GM18511 (cell line): ENCODE results near the gene ZSCAN5C.
"Not testable (repeated sequence)": the region's sequence is repeated elsewhere in the genome, so short reads cannot be mapped to it uniquely, and the experiment has no call there.

Experiments used
- ATAC-seq: cut with Tn5 transposase; IDR thresholded peaks from one replicate; pipeline ENCODE4 v1.9.1; 2021; ENCODE audit warnings: mild to moderate bottlenecking, moderate library complexity; ENCODE audit not compliant: unreplicated experiment

Gene ZSCAN5C, protein sequence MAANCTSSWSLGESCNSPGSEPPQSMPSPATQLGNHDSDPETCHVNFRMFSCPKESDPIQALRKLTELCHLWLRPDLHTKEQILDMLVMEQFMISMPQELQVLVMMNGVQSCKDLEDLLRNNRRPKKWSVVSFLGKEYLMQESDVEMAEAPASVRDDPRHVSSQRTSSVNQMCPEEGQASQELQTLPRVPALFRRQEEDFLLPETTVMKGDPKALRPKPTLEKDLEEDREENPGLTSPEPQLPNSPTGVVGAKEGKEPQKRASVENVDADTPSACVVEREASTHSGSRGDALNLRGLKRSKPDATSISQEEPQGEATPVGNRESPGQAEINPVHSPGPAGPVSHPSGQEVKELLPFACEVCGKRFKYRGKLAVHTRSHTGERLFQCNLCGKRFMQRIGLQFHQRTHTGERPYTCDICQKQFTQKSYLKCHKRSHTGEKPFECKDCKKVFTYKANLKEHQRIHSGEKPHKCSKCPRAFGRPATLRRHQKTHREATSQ

DNA sequence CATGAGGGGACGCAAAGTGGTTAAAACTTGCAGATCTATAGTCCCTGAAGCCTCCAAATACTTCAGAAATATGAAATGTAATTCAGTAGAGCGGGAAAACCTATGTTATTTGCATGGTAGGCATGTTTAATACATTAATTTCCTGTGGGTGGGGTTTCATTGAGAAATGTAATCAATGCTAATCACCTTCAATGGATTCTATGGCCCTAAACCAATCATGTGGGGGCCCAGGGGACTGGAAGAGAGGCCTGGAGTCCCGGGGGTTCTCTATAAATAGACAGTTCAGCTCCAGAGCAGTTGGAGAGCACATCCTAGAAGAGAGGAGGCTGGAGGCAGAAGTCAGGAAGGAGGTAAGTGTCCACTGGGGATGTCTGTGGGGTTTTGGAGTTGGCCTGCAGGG is at the start of gene ZSCAN5C:
ZSCAN5C (plus strand) TSS at position 301 of the 400 bp plus-strand sequence. CDS start 3,641 bp downstream, outside the sequence.
- ATAC-seq = no peak

DNA sequence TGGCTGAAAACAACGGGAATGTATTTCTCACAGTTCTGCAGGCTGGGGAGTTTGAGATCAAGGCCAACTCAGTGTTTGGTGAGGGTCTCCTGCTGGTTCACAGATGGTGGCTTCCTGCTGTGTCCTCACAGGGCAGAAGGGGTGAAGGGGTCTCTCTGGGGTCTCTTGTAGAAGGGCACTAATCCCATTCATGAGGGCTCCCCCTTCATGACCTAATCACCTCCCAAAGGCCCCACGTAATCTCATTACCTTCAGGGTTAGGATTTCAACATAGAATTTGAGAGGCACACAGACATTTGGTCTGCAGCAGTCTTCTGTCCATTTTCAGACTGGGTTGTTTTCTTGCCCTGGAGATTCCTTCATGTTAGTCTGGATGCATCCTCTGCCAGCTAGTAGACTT is 49.4 kb upstream of the ZSCAN5C start:
- ATAC-seq = no peak

- ATAC-seq = no peak
These were observed 48.6 kb upstream of the ZSCAN5C start for GRCh38 chr19:56153507-56153906.

GRCh38 chr19:56155124-56155687 is 46.9 kb upstream of the ZSCAN5C start:
- no peak for ATAC-seq

DNA sequence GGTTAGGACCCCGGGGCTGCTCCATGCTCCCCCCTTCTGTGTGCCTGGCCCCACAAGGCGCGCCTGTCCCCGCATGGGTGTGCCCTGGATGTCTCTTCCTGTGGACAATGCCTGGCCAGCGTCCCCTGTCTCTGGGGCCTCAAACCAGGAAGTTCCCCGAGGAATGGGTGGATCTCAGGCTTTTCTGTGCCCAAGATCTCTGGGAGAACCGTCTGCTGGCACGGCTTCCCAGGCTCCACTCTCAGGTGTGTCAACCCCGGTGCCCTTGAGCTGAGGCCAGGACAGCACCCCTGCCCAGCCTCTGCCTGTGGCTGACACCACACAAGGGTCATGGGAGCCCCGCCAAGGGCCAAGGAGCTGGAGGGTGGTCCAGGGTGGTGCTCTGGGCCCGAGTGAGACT is 45.3 kb upstream of the ZSCAN5C start:
- ATAC-seq = no peak

GRCh38 chr19:56158170-56158757 is 43.8 kb upstream of the ZSCAN5C start:
- ATAC-seq = no peak

- no peak for ATAC-seq
These were observed 43.0 kb upstream of the ZSCAN5C start for GRCh38 chr19:56159009-56159559.

DNA sequence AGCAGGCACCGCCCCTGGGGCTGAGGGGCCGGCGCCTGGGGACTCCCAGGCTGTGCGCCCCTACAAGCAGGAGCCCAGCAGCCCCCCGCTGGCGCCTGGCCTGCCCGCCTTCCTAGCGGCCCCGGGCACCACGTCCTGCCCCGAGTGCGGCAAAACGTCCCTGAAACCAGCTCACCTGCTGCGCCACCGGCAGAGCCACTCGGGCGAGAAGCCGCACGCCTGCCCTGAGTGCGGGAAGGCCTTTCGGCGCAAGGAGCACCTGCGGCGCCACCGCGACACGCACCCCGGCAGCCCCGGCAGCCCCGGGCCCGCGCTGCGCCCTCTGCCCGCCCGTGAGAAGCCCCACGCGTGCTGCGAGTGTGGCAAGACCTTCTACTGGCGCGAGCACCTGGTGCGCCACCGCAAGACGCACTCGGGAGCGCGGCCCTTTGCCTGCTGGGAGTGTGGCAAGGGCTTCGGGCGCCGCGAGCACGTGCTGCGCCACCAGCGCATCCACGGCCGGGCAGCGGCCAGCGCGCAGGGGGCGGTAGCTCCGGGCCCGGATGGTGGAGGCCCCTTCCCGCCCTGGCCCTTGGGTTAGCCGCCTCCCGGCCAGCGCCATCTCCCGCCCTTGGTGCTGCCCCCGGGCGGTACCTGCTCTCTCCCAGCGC is 42.3 kb upstream of the ZSCAN5C start:
- ATAC-seq = no peak

DNA sequence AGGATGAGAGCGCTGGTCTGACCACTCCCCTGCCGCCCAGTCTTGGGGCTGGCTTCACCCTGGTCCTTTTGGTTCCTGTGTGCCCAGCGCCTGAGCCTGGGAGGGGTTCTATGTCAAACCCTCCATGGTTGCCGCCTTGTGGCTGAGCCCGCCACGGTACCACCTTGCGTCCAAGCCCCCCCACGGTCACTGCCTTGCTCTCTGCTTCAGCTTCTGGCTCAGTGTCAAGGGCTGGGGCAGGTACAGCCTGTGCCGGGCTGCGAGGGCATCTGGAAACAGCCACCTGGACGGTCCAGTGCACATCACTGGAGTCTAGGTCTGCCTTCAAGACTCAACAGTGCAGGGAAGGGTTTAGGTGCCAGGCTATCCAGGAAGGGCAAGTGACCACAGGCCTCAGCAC is 40.5 kb upstream of the ZSCAN5C start:
- ATAC-seq = no peak

- no peak for ATAC-seq
These were observed 39.8 kb upstream of the ZSCAN5C start for GRCh38 chr19:56162258-56162657.

DNA sequence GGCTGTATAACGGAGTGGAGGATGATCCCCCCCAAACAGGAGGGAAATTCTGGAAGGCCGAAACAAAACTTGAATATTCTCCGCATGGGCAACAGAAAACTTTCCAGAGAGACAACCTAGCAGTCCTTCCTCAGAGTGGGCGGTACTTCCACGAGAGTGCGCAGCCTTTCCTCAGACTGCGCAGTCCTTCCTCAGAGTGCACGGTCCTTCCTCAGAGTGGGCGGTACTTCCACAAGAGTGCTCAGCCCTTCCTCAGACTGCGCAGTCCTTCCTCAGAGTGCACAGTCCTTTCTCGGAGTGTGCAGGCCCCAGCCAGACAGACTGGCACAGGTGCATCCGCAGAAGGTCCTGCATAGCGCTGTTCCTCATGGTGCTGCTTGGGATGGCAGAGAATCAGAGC is 39.0 kb upstream of the ZSCAN5C start:
- ATAC-seq = no peak

GRCh38 chr19:56167064-56167578 is 35.0 kb upstream of the ZSCAN5C start:
- ATAC-seq = no peak

DNA sequence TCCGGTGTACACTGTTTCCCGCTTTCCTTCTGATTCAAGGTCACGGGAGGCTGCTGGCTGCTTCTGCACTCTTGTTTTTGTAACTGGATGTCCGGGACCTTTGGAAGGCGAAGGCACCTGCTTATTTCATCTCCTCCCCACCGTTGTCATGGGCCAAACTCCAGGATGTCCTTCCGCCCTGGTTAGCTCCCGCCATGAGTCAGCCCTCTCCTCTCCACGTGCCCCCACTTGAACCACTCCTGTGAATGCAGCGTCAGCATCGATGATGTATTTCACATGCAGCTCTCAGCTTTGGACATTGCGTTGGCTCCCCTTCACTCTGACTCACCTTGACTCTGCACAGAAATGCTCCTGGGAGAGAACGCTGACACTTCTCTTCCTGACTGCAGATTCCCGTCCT is 31.8 kb upstream of the ZSCAN5C start:
- ATAC-seq = no peak

DNA sequence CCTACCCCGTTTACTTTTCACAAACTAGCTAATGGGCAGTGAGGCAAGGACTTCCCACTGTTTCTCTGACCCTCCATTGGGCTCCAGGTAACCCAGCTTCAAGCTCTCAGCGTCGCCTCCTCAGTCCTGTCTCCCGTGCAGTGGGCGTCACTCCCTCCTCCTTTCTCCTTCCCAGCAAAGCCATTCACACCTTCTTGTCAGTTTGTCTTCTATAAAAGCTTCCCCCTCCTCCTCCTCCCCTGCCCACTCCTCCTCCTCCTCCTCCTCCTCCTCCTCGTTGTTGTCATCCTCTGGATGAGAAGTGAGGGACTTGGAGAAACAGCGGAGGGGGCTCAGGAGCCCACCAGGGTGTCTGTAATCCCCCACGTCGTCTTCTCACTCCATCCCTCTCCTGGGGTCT is 28.0 kb upstream of the ZSCAN5C start:
- no peak for ATAC-seq

DNA sequence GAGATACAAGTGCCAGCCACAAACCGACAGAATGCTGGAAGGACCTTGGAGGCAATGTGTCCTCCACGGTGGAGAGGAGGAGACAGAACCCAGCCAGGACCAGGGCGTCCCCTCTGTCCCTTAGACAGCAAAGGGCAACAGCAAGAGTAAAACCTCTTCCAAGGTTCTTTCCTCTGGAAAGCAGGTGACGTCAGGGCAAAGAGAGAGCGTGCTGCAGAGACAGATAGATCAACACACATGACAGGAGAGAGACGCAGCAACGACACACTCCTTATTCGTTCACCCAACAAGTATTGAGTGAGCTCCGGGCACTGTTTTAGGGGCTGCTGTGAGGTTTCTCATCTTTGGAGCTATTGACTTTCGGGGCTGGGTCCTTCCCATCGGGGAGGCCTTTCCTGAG is 27.5 kb upstream of the ZSCAN5C start:
- ATAC-seq = no peak

GRCh38 chr19:56175861-56176307 is 26.2 kb upstream of the ZSCAN5C start, which contains the start of gene GALP:
GALP (plus strand) TSS chr19:56176008; CDS start chr19:56177109, 1,101 bp downstream.
- ATAC-seq = not testable (repeated sequence)

DNA sequence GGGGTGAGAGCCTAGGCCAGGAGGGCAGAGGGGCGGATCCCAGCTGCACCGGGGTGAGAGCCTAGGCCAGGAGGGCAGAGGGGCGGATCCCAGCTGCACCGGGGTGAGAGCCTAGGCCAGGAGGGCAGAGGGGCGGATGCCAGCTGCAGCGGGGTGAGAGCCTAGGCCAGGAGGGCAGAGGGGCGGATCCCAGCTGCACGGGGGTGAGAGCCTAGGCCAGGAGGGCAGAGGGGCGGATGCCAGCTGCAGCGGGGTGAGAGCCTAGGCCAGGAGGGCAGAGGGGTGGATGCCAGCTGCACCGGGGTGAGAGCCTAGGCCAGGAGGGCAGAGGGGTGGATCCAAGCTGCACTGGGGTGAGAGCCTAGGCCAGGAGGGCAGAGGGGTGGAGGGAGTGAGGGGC is 25.8 kb upstream of the ZSCAN5C start:
- not testable (repeated sequence) for ATAC-seq

DNA sequence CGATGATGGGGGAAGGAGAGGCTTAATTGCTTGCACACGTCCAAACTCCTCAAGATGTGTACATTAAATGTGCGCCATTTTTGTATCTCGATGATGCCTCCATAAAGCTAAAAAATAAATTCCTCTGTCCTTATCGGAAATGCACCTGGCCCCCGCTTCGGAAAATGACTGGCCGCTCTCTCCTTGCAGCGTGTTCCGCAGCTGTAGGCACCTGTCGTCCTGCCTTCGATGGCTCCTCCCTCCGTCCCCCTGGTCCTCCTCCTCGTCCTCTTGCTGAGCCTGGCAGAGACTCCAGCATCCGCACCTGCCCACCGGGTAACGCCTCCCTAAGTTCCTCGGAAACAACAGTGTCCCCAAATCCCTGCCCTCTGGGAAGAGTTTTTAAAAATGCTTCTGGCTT is 25.2 kb upstream of the ZSCAN5C start:
- no peak for ATAC-seq

DNA sequence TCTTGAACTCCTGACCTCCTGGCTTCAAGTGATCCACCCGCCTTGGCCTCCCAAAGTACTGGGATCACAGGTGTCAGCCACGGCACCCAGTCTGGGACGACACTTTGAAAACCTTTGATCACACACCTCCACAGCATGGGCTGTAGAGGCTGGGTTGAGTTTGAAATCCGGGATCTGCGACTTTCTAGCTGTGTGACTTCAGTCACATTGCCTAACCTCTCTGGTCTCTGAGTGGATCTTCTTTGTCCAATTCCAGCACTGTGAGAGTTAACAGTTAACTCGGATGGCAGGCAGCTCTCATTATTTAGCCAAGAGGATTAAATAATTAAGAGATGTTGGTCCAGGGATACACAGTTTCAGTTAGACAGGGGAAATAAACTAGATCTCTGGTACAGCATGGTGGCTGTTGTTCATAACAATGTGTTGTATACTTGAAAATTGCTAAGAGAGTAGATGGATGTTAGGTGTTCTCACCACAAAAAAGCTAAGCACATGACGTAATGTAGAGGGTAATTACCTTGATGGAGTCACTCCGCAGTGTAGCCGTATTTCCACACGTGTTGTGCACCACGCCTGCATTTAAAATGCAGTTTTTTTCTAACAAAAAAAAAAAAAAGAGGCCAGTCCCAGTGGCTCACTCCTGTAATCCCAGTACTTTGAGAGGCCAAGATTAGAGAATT is 24.4 kb upstream of the ZSCAN5C start:
- ATAC-seq = no peak

- no peak for ATAC-seq
These were observed 12.3 kb upstream of the ZSCAN5C start for GRCh38 chr19:56189785-56190184.
